Renal cortex interstitium (tissue), 11 donors: ENCODE measurements around the gene GADD45G. TPM values are rescaled to one million over a fixed set of nuclear protein-coding genes. Genes with fewer than 3 reads are reported as not detected.

Experiments
- DNase-seq, 11 donors: peaks; one replicate each; pipeline ENCODE4 v3.0.0-alpha.2; 2013; ENCODE audit warnings: low read depth in 9 of 11, low spot score in 4 of 11; ENCODE audit errors: extremely low read depth in 1 of 11
- polyA plus RNA-seq, 3 donors: library from polyadenylated mRNA; unstranded; fragments of 120-200 nt; gene quantifications; one replicate each; pipeline ENCODE4 v1.2.1, GENCODE V29; 2013; ENCODE audit not compliant: insufficient read length in 3 of 3

GADD45G gene
- polyA plus RNA-seq, 3 donors, result 1.7 to 3.9 (median 3.5) TPM

DNA sequence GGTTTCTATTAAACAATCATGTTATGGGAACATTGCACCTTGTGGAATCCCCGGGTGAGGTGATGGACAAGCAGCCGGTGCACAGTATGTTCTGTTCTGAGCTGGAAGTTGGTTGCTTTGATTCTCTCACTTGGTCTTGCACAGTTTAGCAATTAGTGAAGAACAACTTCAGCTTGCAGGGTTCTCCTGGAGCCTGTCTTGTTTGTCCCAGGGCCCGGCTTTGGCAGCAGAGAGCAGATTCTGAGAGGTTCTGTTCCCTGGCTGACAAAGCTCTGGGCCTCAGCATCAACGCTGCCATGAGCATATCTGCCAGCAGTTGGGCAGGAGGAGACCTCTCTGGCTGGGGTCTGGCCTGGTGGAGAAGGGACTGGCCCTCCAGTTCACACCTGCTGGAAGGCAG is 16.9 kb downstream of the GADD45G start:
- no peak for DNase-seq

- peak in 1 of 11 donors; percentile 18 for DNase-seq
Measured at GRCh38 chr9:89622933-89623861, 18.4 kb downstream of the GADD45G start.

DNA sequence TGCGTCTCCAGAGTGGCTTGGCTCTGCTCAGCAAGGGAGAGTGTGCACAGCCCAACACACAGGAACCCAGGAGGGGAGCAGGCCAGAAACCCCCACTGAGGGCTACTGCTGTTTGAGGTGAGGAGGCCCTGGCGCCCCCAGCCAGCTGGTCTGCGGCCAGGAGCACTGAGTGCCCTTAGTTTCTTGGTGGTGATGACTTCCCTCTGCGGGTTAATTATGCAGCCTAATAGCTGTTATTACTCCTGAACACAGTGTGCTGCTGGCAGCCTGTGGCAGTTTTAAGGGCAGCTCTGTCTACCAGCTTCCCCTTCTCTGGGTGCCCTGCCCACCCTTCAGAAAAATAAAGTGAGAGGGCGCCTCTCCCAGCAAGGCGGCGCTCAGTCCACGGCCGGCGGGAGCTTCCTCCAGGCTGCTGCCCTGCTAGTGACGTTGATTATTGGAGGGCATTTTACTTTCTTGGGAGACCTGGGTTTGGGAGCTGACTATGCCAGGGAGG is 19.2 kb downstream of the GADD45G start:
- no peak for DNase-seq

GRCh38 chr9:89625721-89626687 is 21.2 kb downstream of the GADD45G start:
- DNase-seq, result no peak

- no peak for DNase-seq
Measured at GRCh38 chr9:89626741-89627265, 22.0 kb downstream of the GADD45G start.

DNA sequence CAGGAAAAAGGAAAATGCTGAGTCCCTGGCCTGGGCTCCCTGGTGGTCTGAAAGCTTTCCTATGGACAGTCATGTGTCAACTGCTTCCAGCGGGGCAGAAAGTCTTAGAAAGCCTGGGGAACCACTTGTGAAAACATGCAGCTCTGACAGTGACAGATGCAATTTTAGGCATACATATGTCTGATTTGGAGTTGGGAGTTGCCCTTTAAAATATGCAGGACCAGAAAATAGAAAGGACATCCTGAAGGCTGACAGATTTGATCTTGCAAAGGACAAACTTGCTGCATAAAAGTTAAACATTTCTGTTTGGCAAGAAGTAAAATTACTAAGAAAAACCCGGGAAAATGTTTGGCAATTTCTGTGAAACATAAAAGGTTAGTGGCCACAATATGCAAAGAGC is 23.8 kb downstream of the GADD45G start:
- no peak for DNase-seq

DNA sequence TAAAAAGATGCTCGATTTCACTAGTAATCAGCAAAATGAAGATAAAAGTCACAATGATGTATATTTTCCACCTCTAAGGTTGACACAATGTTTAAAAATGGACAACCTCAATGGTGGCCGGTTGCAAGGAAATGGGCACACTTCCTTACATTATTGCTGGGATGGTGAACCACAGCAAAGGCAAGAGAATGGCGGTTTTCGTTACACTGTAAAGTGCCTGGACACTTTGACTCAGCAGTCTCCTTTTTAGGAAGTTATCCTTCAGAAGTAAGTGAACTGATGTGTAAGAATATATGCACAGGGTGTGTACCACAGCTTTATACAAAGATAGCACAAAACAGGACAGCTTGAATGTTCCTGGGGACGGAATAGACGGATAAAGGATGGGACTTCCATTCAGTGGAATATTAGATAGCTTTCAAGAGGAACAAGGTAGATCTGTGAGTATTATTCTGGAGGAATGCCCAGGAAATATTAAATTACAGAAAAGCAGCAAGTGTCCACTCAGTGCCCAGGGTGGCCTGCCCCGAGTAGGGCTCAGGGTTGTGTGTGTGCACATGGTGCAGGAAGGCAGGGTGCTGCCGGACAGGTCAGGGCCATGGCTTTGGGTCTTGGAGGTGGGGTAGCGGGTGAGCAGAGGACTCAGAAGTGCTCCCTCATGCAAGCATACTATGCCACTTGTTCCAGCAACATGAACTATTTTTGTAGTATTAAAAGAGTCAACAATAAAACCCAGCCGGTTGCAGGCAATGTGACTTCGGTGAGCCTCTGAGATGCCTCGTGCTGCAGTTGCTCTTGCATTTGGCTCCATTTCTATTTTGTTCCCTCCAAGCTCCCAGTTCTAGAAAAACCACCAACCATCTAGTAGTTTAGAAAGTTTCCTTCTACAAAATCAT is 24.5 kb downstream of the GADD45G start:
- DNase-seq, result no peak

DNA sequence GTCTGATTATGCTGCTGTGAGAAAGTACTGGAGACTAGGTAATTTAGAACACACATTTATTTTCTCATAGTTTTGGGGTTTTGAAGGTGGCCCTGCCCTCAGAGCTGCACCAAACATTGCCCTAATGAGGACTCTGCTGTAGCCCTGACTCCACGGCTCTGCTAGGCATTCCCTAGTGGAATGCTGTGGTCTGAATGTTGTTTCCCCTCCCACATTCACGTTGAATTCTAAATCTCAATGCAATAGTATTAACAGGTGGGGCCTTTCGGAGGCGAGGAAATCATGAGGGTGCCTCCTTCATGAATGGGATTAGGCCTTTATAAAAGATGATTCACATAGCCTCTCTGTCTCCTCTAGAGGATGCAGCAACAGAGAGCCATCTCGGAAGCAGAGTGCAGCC is 25.7 kb downstream of the GADD45G start:
- no peak for DNase-seq

DNA sequence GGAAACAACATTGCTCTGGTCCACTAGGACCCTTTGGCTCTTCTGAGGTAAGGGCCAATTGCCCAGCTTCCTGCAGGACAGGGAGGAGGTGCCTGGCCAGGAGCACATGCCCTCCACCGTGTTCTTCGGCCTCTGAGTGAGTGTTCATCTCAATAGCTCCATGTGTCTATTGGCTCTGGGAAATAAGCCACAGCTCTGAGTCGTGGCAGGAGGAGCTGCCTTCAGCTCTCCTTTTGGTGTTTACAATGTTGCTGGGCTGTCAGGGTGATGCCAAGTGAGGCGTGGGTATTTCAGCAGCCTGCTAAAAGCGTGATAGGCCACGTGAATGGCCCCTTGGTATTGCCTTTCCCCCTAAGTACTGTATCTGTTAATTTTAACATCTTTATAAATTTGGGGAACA is 26.6 kb downstream of the GADD45G start:
- no peak for DNase-seq

DNA sequence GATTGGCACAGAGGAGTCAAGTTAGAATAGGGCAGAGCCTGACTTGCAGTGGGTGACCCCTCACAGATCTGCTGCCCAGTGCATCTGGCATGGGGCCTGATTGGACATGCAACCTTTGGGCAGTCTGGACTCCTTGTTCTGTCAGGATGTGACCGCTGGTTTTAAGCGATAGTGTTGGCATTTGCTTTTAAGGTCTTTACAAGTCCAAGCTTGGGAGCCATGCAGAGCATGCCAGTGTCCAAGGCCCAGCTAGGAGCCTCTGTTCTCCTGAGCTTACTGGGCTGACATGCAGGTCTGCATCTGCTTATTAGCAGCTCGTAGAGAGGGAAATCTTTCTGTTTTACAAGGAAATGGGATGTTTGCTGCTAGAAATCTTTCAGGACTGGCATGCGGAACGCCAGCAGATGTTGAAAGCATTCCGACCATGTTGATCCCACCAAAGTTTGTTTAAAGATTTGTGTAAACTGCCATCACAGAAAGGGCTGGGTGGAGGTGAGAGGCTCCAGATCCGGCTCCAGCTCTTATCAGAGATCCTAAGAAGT is 27.5 kb downstream of the GADD45G start:
- DNase-seq, result no peak

DNA sequence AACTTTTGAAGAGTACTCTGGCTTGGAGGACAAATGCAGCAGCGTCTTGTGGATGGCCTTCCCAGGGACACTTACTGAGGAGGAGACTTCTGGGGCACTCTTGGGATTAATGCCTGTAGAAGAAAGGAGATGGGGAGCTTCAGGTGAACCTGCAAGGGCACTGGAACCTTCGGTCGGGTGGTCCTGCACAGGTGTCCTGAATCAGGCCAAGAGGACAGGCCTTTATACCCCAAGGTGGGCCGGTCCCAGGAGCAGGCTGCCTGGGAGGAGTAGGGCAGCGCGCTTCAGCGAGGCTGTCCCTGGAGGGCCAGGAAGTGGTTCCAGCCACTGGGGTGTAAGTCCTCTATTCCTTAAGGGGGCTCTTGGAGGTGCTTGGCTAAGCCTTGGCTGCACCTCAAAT is 27.9 kb downstream of the GADD45G start:
- DNase-seq, result no peak

DNA sequence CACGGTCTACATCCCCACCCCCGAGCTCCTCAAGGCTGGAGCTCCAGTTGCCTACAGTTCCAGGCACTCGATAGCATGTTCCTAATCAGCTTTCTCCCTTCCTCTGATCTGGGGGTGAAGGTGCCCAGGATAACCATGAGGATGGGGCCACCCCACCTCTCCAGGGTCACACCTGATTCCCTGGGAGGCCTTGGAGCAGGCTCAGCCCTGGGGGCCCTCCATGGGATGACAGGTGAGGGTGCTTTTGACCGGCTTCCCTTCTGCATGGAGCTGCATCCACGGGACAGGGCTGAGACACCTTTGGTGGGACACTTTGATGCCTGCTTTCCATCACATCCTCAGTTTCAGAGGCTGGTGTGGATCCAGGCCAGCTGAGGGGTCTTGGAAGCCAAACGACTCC is 28.6 kb downstream of the GADD45G start:
- no peak for DNase-seq

DNA sequence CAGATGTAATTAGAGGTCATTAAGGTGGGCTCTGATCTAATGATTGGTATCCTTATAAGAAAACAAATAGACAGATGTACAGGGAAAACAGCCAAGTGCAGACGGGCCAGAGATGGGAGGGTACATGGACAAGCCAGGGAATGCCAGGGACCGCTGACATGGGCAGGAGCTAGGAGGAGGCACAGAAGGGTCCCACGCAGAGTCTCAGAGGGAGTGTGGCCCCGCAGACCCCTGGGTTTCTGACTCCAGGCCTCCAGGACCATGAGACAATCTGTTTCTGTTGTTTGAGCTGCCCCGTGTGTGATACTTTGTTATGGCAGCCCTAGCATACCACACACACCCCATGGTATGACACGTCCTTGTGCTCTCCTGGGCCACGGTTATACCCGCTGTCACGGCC is 29.1 kb downstream of the GADD45G start:
- DNase-seq, result no peak

- no peak for DNase-seq
Measured at GRCh38 chr9:89634995-89635742, 30.4 kb downstream of the GADD45G start.

- DNase-seq, result no peak
Measured at GRCh38 chr9:89635816-89636215, 31.0 kb downstream of the GADD45G start.

DNA sequence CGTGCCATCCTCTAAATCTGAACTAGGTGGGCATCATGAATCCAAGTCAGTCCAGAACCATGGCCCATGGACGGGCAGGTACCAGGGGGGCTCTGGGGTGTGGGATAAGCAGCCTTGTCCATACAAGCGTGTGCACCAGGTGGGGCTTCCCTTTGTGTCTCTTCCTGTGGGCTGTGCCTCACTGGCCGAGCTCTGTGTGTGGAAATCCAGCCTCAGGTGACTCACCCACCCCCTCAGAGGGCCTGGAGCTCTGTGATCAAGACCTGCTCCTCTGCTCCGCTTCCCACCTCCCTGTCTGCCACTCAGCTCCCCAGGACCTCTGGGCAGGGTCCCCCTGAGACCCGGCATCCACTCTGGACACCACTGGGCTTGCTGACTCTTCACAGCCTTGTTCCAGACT is 33.0 kb downstream of the GADD45G start:
- no peak for DNase-seq

GRCh38 chr9:89638359-89638758 is 33.5 kb downstream of the GADD45G start:
- DNase-seq, result no peak

DNA sequence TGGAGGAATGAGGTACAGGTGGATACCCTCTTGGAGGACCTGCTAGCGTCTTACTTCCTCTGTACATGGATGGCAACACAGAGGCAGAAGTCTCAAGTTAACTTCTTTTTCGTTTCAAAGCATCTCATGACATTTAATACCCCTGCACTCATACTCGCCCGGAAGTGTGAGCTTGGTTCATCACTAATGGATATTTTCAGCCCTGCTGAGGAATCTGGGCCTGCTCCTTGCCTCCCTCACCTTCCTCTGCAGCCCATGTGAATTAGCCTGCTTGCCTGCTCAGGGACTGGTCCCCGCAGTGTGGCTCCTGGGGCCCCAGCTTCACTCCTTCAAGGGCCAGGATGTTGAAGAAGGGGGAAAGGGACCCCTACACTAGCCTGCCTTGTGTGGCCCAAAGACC is 34.1 kb downstream of the GADD45G start:
- DNase-seq, result no peak
